ENCODE results near the gene NCOA1.
"Not testable (repeated sequence)": the region's sequence is repeated elsewhere in the genome, so short reads cannot be mapped to it uniquely, and the experiment has no call there.

The NCOA1 gene

GRCh38 chr2:24678066-24678465, 187.0 kb downstream of the NCOA1 start:
- H3K4me3 ChIP-seq (ENCODE audit: control insufficient read depth in 1 of 7, extremely low read depth in 1 of 7, insufficient read depth in 4 of 7, low read depth in 2 of 7, low read length in 6 of 7); H3K27me3 ChIP-seq (replicated peaks in 2 of 5; ENCODE audit: control insufficient read depth in 4 of 5, insufficient read depth in 5 of 5, low read length in 4 of 5); CTCF ChIA-PET; POLR2A ChIA-PET; H3K27ac ChIP-seq (ENCODE audit: insufficient read depth in 1 of 2, low read depth in 1 of 2, low read length in 2 of 2, poor library complexity in 1 of 2, severe bottlenecking in 2 of 2); DNase-seq; H3K9me3 ChIP-seq (ENCODE audit: control extremely low read depth in 1 of 5, control insufficient read depth in 4 of 5, insufficient read depth in 2 of 5, low read depth in 1 of 5, low read length in 4 of 5); H3K4me1 ChIP-seq (ENCODE audit: control extremely low read depth in 1 of 4, control insufficient read depth in 4 of 4, insufficient read depth in 4 of 4, low read length in 3 of 4): not testable (repeated sequence)
- peaks cover 2 to 17% (median 4%) of the 10 kb centered on the region in 4 experiments for H3K36me3 ChIP-seq (ENCODE audit: control insufficient read depth in 4 of 4, insufficient read depth in 4 of 4, low read length in 3 of 4)

GRCh38 chr2:24680196-24680595, 189.1 kb downstream of the NCOA1 start:
- Histone ChIP-seq H3K27ac (ENCODE audit: insufficient read depth in 1 of 2, low read depth in 1 of 2, low read length in 2 of 2, poor library complexity in 1 of 2, severe bottlenecking in 2 of 2) (no peak overlapping the region), H3K27me3 (replicated peaks in 2 of 5; ENCODE audit: control insufficient read depth in 4 of 5, insufficient read depth in 5 of 5, low read length in 4 of 5) (no peaks in the 10 kb centered on the region), H3K4me3 (ENCODE audit: control insufficient read depth in 1 of 7, extremely low read depth in 1 of 7, insufficient read depth in 4 of 7, low read depth in 2 of 7, low read length in 6 of 7) (no peak overlapping the region), H3K9me3 (ENCODE audit: control extremely low read depth in 1 of 5, control insufficient read depth in 4 of 5, insufficient read depth in 2 of 5, low read depth in 1 of 5, low read length in 4 of 5) (peaks cover 0 to 3% (median 0%) of the 10 kb centered on the region in 5 experiments), H3K4me1 (ENCODE audit: control extremely low read depth in 1 of 4, control insufficient read depth in 4 of 4, insufficient read depth in 4 of 4, low read length in 3 of 4) (no peaks in the 10 kb centered on the region), H3K36me3 (ENCODE audit: control insufficient read depth in 4 of 4, insufficient read depth in 4 of 4, low read length in 3 of 4) (peaks cover 0 to 17% (median 5%) of the 10 kb centered on the region in 4 experiments)
- 100% methylated on average over 2 of the region's 5 CpGs for WGBS (ENCODE audit: insufficient coverage)
- POLR2A ChIA-PET, result no interaction called here
- no peak for DNase-seq
- CTCF ChIA-PET, result no interaction called here

GRCh38 chr2:24682304-24682703, 191.2 kb downstream of the NCOA1 start:
- peaks cover 0 to 3% (median 0%) of the 10 kb centered on the region in 5 experiments for H3K9me3 ChIP-seq (ENCODE audit: control extremely low read depth in 1 of 5, control insufficient read depth in 4 of 5, insufficient read depth in 2 of 5, low read depth in 1 of 5, low read length in 4 of 5)
- WGBS (ENCODE audit: insufficient coverage), result 79% methylated on average over 2 of the region's 7 CpGs
- H3K27ac ChIP-seq (ENCODE audit: insufficient read depth in 1 of 2, low read depth in 1 of 2, low read length in 2 of 2, poor library complexity in 1 of 2, severe bottlenecking in 2 of 2), result no peak overlapping the region
- ChIA-PET CTCF (no interaction called here), POLR2A (no interaction called here)
- no peak for DNase-seq
- no peaks in the 10 kb centered on the region for H3K4me1 ChIP-seq (ENCODE audit: control extremely low read depth in 1 of 4, control insufficient read depth in 4 of 4, insufficient read depth in 4 of 4, low read length in 3 of 4)
- peaks cover 0 to 18% (median 4%) of the 10 kb centered on the region in 4 experiments for H3K36me3 ChIP-seq (ENCODE audit: control insufficient read depth in 4 of 4, insufficient read depth in 4 of 4, low read length in 3 of 4)
- H3K27me3 ChIP-seq (replicated peaks in 2 of 5; ENCODE audit: control insufficient read depth in 4 of 5, insufficient read depth in 5 of 5, low read length in 4 of 5), result no peaks in the 10 kb centered on the region
- H3K4me3 ChIP-seq (ENCODE audit: control insufficient read depth in 1 of 7, extremely low read depth in 1 of 7, insufficient read depth in 4 of 7, low read depth in 2 of 7, low read length in 6 of 7), result no peak overlapping the region

GRCh38 chr2:24683408-24683807, 192.4 kb downstream of the NCOA1 start:
- peaks cover 0 to 6% (median 0%) of the 10 kb centered on the region in 5 experiments for H3K9me3 ChIP-seq (ENCODE audit: control extremely low read depth in 1 of 5, control insufficient read depth in 4 of 5, insufficient read depth in 2 of 5, low read depth in 1 of 5, low read length in 4 of 5)
- CTCF ChIA-PET, result interaction anchor here (1.2 kb wide), 1 partner anchor 24 kb away, joined by 3 read pairs; no protein-coding TSS in a partner anchor
- WGBS (ENCODE audit: insufficient coverage), result 100% methylated on average over 1 of the region's 1 CpG
- H3K4me3 ChIP-seq (ENCODE audit: control insufficient read depth in 1 of 7, extremely low read depth in 1 of 7, insufficient read depth in 4 of 7, low read depth in 2 of 7, low read length in 6 of 7), result no peak overlapping the region
- POLR2A ChIA-PET, result interaction anchor here (0.6 kb wide), 1 partner anchor 176 kb away, joined by 3 read pairs; no protein-coding TSS in a partner anchor
- peaks cover 0 to 17% (median 6%) of the 10 kb centered on the region in 4 experiments for H3K36me3 ChIP-seq (ENCODE audit: control insufficient read depth in 4 of 4, insufficient read depth in 4 of 4, low read length in 3 of 4)
- H3K27me3 ChIP-seq (replicated peaks in 2 of 5; ENCODE audit: control insufficient read depth in 4 of 5, insufficient read depth in 5 of 5, low read length in 4 of 5), result no peaks in the 10 kb centered on the region
- no peaks in the 10 kb centered on the region for H3K4me1 ChIP-seq (ENCODE audit: control extremely low read depth in 1 of 4, control insufficient read depth in 4 of 4, insufficient read depth in 4 of 4, low read length in 3 of 4)
- H3K27ac ChIP-seq (ENCODE audit: insufficient read depth in 1 of 2, low read depth in 1 of 2, low read length in 2 of 2, poor library complexity in 1 of 2, severe bottlenecking in 2 of 2), result no peak overlapping the region
- DNase-seq, result no peak

GRCh38 chr2:24690524-24690923, 199.5 kb downstream of the NCOA1 start:
- Histone ChIP-seq H3K36me3 (ENCODE audit: control insufficient read depth in 4 of 4, insufficient read depth in 4 of 4, low read length in 3 of 4) (peaks cover 0 to 27% (median 9%) of the 10 kb centered on the region in 4 experiments), H3K27ac (ENCODE audit: insufficient read depth in 1 of 2, low read depth in 1 of 2, low read length in 2 of 2, poor library complexity in 1 of 2, severe bottlenecking in 2 of 2) (no peak overlapping the region), H3K9me3 (ENCODE audit: control extremely low read depth in 1 of 5, control insufficient read depth in 4 of 5, insufficient read depth in 2 of 5, low read depth in 1 of 5, low read length in 4 of 5) (peaks cover 0 to 4% (median 0%) of the 10 kb centered on the region in 5 experiments), H3K4me1 (ENCODE audit: control extremely low read depth in 1 of 4, control insufficient read depth in 4 of 4, insufficient read depth in 4 of 4, low read length in 3 of 4) (no peaks in the 10 kb centered on the region), H3K4me3 (ENCODE audit: control insufficient read depth in 1 of 7, extremely low read depth in 1 of 7, insufficient read depth in 4 of 7, low read depth in 2 of 7, low read length in 6 of 7) (no peak overlapping the region), H3K27me3 (replicated peaks in 2 of 5; ENCODE audit: control insufficient read depth in 4 of 5, insufficient read depth in 5 of 5, low read length in 4 of 5) (no peaks in the 10 kb centered on the region)
- ChIA-PET POLR2A (no interaction called here), CTCF (no interaction called here)
- DNase-seq, result no peak
- WGBS (ENCODE audit: insufficient coverage), result no CpG with 5 or more reads among the region's 4 CpGs

- POLR2A ChIA-PET, result no interaction called here
- Histone ChIP-seq H3K27ac (ENCODE audit: insufficient read depth in 1 of 2, low read depth in 1 of 2, low read length in 2 of 2, poor library complexity in 1 of 2, severe bottlenecking in 2 of 2) (no peak overlapping the region), H3K27me3 (replicated peaks in 2 of 5; ENCODE audit: control insufficient read depth in 4 of 5, insufficient read depth in 5 of 5, low read length in 4 of 5) (no peaks in the 10 kb centered on the region), H3K36me3 (ENCODE audit: control insufficient read depth in 4 of 4, insufficient read depth in 4 of 4, low read length in 3 of 4) (peaks cover 0 to 27% (median 9%) of the 10 kb centered on the region in 4 experiments), H3K4me1 (ENCODE audit: control extremely low read depth in 1 of 4, control insufficient read depth in 4 of 4, insufficient read depth in 4 of 4, low read length in 3 of 4) (no peaks in the 10 kb centered on the region), H3K4me3 (ENCODE audit: control insufficient read depth in 1 of 7, extremely low read depth in 1 of 7, insufficient read depth in 4 of 7, low read depth in 2 of 7, low read length in 6 of 7) (no peak overlapping the region), H3K9me3 (ENCODE audit: control extremely low read depth in 1 of 5, control insufficient read depth in 4 of 5, insufficient read depth in 2 of 5, low read depth in 1 of 5, low read length in 4 of 5) (peaks cover 0 to 4% (median 0%) of the 10 kb centered on the region in 5 experiments)
- CTCF ChIA-PET, result no interaction called here
- no peak for DNase-seq
Observed at GRCh38 chr2:24691806-24692205, 200.8 kb downstream of the NCOA1 start.

- no peak overlapping the region for H3K4me3 ChIP-seq (ENCODE audit: control insufficient read depth in 1 of 7, extremely low read depth in 1 of 7, insufficient read depth in 4 of 7, low read depth in 2 of 7, low read length in 6 of 7)
- no peaks in the 10 kb centered on the region for H3K9me3 ChIP-seq (ENCODE audit: control extremely low read depth in 1 of 5, control insufficient read depth in 4 of 5, insufficient read depth in 2 of 5, low read depth in 1 of 5, low read length in 4 of 5)
- no peak for DNase-seq
- H3K36me3 ChIP-seq (ENCODE audit: control insufficient read depth in 4 of 4, insufficient read depth in 4 of 4, low read length in 3 of 4), result peaks cover 0 to 12% (median 4%) of the 10 kb centered on the region in 4 experiments
- WGBS (ENCODE audit: insufficient coverage), result 80% methylated on average over 1 of the region's 4 CpGs
- ChIA-PET CTCF (interaction anchor here (0.5 kb wide), 1 partner anchor 29 kb away, joined by 4 read pairs; no protein-coding TSS in a partner anchor), POLR2A (no interaction called here)
- H3K27me3 ChIP-seq (replicated peaks in 2 of 5; ENCODE audit: control insufficient read depth in 4 of 5, insufficient read depth in 5 of 5, low read length in 4 of 5), result no peaks in the 10 kb centered on the region
- H3K4me1 ChIP-seq (ENCODE audit: control extremely low read depth in 1 of 4, control insufficient read depth in 4 of 4, insufficient read depth in 4 of 4, low read length in 3 of 4), result no peaks in the 10 kb centered on the region
- no peak overlapping the region for H3K27ac ChIP-seq (ENCODE audit: insufficient read depth in 1 of 2, low read depth in 1 of 2, low read length in 2 of 2, poor library complexity in 1 of 2, severe bottlenecking in 2 of 2)
Observed at GRCh38 chr2:24697792-24698191, 206.7 kb downstream of the NCOA1 start.

All from common myeloid progenitor, CD34-positive (primary cell).